GM12892 (cell line): Measurements from ENCODE around the gene PLSCR4.

Experiments used
- POLR2A ChIP-seq: IDR thresholded peaks from 2 replicates; pipeline ENCODE4 v1.6.1; 2011; ENCODE audit warnings: low read depth, low read length, control low read depth
- POLR2AphosphoS5 ChIP-seq: IDR thresholded peaks from 2 replicates; pipeline ENCODE4 v1.6.1; 2011; ENCODE audit warnings: low read depth, low read length, control low read depth
- TAF1 ChIP-seq: IDR thresholded peaks from 2 replicates; pipeline ENCODE4 v1.6.1; 2011; ENCODE audit warnings: low read depth, mild to moderate bottlenecking, control low read depth, low read length, borderline replicate concordance

- TF ChIP-seq POLR2A: no peak
- TF ChIP-seq TAF1: no peak
- no peak for TF ChIP-seq POLR2AphosphoS5
Observed at GRCh38 chr3:146172586-146172985, 78.3 kb downstream of the PLSCR4 start.
